ENCODE data around the gene WBP1L.
A peak's percentile ranks its signal among the peaks of the same experiment; 100 is the strongest.
"Not testable (repeated sequence)": the region's sequence is repeated elsewhere in the genome, so short reads cannot be mapped to it uniquely, and the experiment has no call there.

The WBP1L gene

GRCh38 chr10:102723989-102724388 lies 19.8 kb upstream of the WBP1L start:
- no peak for DNase-seq

- DNase-seq, result peak in 3 of 14 donors; percentile 13 to 14 (median 13)
These were observed 17.5 kb upstream of the WBP1L start for GRCh38 chr10:102726274-102726673.

- DNase-seq, result no peak
These were observed 16.5 kb upstream of the WBP1L start for GRCh38 chr10:102727037-102727818.

GRCh38 chr10:102729029-102730026 lies 14.4 kb upstream of the WBP1L start:
- DNase-seq, result peak; percentile 22 to 85 (median 66)

GRCh38 chr10:102731222-102731800 lies 12.4 kb upstream of the WBP1L start:
- peak in 1 of 14 donors; percentile 5 for DNase-seq

GRCh38 chr10:102732661-102733060 lies 11.1 kb upstream of the WBP1L start:
- no peak for DNase-seq

GRCh38 chr10:102735065-102735562 lies 8.6 kb upstream of the WBP1L start:
- DNase-seq, result no peak

GRCh38 chr10:102738692-102739121 lies 5.0 kb upstream of the WBP1L start:
- no peak for DNase-seq

- DNase-seq, result no peak
These were observed 3.5 kb upstream of the WBP1L start for GRCh38 chr10:102740229-102740628.

- no peak for DNase-seq
These were observed 2.0 kb upstream of the WBP1L start for GRCh38 chr10:102741726-102742237.

GRCh38 chr10:102742313-102742712 lies 1.4 kb upstream of the WBP1L start:
- not testable (repeated sequence) for DNase-seq

GRCh38 chr10:102743078-102743587 lies 615 bp upstream of the WBP1L start:
- no peak for DNase-seq

- DNase-seq, result peak in 3 of 14 donors; percentile 14 to 33 (median 32)
These were observed 765 bp downstream of the WBP1L start for GRCh38 chr10:102744374-102745051.

- DNase-seq, result no peak
These were observed 1.4 kb downstream of the WBP1L start for GRCh38 chr10:102745157-102745556.

GRCh38 chr10:102752266-102752930 lies 8.7 kb downstream of the WBP1L start:
- no peak for DNase-seq

GRCh38 chr10:102752934-102753664 lies 9.4 kb downstream of the WBP1L start:
- peak in 2 of 14 donors; percentile 2 to 8 for DNase-seq

GRCh38 chr10:102753718-102754117 lies 10.0 kb downstream of the WBP1L start:
- DNase-seq, result no peak

- DNase-seq, result no peak
These were observed 13.6 kb downstream of the WBP1L start for GRCh38 chr10:102757323-102757722.

- no peak for DNase-seq
These were observed 14.6 kb downstream of the WBP1L start for GRCh38 chr10:102758240-102758932.

GRCh38 chr10:102758933-102759262 lies 15.2 kb downstream of the WBP1L start:
- DNase-seq, result not testable (repeated sequence)

All from C1 segment of cervical spinal cord (tissue), 14 donors.